NCI-H510A treated with DMSO at 0.1 percent for 48 hours (cell line): ENCODE results near the gene ASCC3.
"Not testable (repeated sequence)": the region's sequence is repeated elsewhere in the genome, so short reads cannot be mapped to it uniquely, and the experiment has no call there.

Experiments used
- DNase-seq: peaks from one replicate; lab custom pipeline; 2025; lab: John Stamatoyannopoulos, UW

ASCC3 gene

DNA sequence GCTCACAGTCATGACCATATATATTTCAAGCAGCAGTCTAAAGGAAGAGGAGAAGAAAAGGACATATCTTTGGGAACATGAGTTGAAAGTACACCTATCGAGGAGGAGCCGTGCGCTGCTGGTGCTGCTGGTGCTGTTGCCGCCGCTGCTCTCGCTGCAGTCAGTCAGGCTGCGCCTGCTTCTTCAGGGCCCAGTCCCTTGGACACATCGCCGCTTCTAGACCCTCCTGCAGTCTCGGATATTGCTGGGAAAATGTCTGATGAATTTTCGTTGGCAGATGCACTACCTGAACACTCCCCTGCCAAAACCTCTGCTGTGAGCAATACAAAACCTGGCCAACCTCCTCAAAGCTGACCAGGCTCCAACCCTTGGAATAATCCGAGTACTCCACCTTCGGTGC, 8.2 kb upstream of the ASCC3 start:
- no peak for DNase-seq

DNA sequence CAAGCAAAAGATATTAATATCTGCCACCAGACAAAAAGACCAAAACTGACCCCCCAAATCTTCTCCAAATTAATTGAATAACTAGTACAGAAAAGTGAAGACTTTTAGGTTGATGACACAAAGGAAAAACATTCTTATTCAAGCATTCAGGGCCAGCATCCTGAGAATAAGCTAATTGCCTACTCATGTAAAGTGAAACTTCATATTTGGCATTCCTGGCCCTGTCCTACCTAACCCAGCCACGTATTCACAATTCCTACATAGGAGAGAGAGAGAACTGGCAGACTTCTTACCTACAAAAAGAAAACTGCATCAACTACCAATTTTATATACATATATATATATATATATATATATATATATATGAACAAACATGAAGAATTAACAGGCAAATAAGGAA, 4.9 kb upstream of the ASCC3 start:
- no peak for DNase-seq

DNA sequence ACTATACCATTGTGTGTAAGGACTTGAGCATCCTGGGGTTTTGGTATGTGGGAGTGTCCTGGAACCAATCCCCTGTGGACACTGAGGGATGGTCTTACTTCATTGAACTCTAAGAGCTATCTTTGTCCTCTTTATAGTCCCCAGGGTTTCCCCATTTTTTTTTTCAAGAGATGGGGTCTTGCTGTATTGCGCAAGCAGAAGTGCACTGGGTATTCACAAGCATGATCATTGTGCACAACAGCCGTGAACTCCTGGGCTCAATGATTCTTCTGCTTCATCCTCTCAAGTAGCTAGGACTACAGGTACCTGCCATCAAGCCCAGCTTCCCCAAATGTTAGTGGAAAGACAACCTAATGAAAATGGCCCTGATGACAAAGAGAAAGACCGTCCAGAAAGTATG, 2.2 kb upstream of the ASCC3 start:
- DNase-seq, result no peak

DNA sequence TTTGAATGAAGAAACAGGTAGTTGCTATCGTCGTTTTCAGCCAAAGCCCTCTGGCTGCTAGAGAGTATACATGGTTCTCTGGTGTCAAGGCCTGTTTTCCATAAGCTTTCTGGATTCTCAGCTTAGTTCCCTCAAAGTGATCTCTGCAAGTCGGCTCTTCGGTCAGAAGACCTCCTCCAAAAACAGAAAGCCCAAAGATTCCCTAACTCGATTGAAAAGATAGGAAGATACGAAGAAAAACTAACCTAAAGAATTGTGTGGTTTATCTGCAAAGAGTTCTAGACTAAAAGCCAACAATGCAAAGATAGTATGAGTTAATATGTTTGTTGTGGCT, 545 bp upstream of the ASCC3 start:
- DNase-seq, result peak; percentile 56

DNA sequence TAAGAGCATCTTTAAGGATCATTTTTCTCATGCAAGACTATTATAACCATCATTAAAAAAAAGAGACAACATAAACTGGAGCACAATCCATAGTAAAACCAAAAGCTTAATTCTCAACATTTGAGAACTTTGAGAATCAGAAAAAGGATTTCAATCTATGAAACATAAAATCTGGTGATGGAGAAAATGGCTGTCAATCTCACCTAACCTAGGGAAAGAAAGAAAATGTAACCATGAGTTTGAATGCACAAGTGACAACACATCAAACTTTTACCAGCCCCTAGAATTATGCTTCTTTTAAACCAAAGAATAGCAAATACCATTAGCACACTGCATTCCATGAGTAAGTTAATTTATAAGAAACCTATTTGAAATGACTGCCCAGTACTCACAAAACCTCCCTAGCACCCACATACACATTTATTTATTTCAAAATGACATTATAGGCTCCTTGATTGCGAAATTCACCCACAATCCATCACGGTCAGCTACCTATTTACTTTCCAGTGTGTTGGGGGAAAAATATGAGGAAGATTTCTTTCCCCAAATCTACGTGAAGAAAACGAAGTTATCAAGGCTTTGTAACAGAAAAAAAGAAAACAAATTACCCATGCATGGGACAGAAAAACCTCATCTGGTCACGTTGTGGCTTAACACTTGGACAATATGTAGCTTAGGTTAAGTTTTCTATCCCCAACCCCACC, 828 bp downstream of the ASCC3 start:
- DNase-seq, result no peak

DNA sequence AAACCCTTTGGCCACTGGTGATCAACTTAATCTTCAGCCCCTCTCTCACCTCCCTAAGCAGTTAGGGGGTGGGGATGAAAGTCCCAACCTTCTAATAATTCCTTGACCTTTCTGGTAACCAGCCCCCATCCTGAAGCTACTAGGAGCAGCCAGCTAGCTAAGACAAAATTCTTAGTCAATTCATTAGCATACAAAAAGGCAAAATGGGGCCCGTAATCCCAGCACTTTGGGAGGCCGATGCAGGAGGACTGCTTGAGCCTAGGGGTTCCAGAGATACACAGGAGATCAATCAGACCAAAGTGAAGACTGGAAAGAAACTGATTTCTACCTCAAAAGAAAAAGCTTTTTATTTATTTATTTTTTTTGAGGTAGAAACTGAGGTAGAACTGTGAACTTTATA, 1.8 kb downstream of the ASCC3 start:
- no peak for DNase-seq

DNA sequence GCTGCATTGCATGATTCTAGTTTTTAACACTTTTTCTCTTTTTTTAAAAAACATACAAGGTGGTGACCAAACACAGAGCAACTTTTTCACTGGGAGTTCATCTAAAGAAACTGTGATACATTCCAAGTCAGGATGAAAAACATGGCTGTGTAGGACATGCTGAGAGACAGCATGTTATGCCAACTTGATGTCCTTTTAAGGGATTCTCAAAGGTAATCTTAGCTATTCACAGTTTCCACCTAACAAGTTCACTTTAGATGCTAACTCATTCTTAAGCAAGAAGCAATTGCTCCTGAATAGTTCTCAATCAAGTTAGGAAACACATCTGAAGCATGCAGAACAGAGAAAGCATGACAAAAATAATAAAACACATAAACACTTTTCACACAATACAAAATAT, 3.3 kb downstream of the ASCC3 start:
- DNase-seq, result no peak

DNA sequence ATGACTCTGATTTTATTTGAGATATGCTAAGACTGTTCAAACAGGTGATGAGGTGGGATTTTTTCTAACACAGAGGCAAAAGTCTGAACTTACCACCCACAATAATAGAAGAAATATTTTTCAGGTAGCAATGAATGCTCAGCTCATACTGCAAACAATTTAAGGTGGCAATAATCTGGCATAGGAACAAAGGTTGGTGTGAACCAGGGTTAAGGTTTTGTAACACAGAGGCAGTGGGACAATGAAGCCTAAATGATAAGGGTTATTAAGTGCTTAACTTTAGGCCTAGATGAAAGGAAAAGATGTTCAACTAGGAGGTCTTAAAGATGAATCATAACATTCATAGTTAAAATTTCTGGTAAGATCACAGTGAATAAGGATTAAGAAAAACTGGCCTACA, 4.9 kb downstream of the ASCC3 start:
- DNase-seq, result no peak

DNA sequence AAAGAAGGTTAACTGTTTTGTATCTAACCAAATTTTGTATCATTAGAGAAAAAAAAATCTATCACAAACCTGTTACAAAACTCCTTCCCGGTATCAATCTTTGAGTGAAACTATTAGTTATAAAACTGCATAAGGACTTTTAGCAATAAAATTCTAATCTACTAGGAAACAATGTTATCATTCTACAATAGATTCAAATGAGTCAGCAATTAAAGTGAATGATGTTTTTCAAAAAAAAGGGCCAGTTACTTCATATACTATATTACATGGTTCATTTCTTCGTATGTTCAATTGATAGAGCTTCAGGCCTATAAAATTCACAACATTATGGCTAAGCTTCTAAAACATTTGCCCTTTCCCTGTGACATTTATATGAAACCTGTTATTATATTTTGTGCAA, 15.6 kb downstream of the ASCC3 start:
- no peak for DNase-seq

DNA sequence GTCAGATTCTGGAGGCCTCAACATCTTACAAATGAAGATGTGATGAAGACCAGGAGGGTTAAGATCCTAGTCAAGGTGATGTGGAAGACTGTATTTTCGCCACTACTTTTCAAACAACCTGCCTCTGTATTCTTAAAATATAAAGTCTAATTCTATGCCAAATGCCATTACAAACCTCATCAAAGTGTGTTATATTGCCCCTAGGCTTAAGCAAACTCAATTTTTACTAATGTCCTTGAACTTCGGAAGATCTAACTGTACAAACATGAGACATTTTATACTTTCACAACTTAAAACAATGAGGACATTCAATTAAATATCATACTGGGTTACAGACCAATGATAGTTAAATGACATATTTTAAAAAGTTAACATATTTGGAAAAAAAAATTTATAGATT, 19.1 kb downstream of the ASCC3 start:
- no peak for DNase-seq

DNA sequence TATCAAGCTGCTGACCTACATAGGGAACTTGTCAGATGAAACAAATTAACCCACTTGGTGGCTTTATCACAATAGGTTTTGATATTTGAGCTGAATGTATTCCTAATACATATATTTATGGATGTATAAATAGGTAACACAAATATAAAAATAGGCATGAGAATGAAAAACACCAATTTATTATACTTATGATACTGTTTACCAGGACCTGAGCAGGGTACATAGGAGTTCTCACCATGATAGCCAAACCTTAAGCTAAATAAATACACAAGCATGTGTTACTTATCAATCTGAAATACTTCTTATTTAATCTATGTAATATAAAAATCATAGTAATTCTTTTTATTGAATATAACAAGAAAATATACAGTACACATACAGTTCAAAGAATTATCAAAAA, 25.0 kb downstream of the ASCC3 start:
- no peak for DNase-seq

DNA sequence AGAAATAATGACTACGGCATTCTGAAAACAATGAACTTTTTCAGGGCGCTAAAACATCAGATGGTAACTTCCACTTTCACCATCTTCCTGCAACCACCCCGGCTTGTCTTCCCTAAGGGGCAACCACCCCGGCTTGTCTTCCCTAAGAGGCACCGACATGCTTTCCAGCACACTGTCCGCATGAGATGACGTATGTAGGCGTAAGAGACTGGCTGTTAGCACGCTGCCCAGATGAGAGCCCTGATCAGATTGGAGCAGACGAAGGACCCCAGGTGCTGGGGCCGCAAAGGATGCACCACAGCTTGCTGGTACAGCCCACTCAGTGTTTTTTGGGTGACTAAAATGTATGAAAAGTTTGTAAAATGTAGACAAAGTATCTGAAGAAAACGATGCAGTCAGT, 29.3 kb downstream of the ASCC3 start:
- no peak for DNase-seq

DNA sequence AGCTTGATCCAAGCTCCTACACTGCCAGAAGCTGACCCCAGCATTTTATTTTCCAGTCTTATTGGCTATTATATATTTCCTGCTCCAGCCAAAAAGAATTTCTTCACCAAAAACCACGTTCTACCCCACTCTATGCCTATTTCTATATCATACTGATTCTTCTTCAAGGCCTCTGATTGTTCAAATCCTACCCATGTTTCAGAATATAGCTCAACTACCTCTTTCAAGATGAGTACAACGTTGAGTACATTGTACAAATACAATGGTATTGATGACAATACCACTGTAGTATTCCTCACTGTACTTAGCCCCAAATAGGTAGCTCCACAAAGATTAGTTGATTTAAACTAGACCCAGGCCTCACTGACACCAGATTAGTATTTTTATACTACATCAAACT, 31.0 kb downstream of the ASCC3 start:
- no peak for DNase-seq

DNA sequence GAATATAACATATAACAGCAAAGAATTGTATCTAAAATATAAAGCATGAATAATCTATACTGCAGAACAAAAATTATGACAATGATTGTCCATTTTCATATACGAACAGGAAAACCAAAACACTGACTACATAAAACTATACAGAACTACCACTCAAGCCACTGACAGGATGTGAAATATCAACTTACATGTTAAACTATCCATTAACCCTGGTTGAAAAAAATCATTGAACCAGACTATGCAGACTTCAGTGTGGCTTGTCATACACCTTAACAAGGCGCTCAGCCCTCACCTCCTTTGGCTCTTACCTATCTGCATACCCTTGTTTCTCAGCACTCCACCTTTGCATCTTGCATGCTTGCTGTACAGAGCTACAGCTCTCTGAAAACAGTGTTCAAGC, 34.9 kb downstream of the ASCC3 start:
- DNase-seq, result peak; percentile 31

DNA sequence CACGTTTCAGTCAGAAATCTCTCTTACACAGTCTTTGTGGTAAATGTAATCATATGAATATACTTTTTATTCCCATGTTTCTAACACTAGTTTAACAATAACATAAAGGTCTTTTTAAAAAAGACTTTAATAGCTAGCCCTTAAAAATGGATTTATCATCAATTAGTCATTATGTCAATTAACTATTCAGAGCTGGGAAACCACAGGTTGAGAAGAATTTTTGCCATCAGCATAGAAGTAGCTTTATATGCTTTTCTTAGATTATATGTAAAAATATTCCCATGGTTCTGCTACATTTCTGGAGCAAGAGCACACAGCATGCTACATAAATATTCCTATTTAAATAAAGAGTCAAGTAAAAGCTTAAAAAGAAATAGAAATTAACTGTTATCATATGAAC, 35.5 kb downstream of the ASCC3 start:
- DNase-seq, result no peak

DNA sequence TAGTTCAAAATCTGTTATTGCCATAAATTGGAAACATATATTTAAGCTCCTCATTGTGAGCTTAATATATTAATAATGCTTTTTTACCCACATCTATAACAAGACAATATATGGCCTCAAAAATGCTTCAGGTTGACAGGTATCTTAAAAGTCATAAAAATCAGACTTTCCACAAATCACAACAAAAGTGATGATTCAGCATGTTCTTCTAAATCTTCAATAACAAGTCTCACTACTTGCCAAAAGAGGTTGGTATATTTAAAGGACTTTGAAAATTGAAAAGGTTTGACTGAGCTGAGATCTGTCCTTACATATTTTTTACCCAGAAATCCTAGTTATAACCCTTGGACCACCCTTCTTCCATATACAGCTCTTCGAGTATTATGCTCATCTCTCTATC, 41.7 kb downstream of the ASCC3 start:
- no peak for DNase-seq

DNA sequence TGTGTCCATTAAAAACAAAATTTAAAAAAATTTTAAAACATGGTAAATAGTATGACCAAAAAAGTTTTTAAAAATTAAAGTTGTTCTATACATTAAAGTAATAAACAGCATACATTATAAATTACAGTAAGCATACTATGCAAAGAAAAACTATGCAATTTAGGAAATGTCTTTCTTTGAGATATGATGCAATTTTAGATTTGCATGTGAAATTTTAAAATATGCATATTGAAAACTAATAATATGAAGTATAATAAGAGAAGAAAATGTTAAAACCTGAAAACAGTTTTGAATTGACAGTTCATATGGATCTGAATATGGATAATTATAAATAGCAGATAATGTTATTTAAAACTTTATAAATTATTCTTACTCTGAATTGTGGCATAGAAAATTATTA, 43.1 kb downstream of the ASCC3 start:
- no peak for DNase-seq

DNA sequence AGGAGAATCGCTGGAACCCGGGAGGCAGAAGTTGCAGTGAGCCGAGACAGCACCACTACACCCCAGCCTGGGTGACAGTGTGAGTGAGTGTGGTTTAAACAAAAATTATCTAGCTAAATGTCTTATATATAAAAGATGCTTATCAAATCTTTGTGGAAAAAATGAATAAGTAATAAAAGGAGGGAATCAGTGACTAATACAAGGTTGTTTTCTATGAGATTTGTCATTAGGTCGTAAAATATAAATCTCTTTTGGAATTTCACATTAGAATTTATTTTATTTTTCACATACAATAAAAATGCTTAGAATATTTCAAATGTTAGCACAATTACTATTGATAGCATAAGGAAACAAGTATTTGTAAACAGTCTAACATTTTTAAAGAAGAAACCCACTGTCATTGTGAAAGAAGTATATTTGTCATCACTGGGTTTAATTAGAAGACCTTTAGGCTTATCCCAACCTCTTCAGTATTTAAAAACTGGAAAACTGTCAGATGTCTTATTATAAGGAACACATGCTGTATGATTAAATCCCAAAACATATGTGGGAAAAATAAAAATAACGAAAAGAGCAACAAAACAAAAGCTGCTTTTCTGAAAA, 47.1 kb downstream of the ASCC3 start:
- no peak for DNase-seq

DNA sequence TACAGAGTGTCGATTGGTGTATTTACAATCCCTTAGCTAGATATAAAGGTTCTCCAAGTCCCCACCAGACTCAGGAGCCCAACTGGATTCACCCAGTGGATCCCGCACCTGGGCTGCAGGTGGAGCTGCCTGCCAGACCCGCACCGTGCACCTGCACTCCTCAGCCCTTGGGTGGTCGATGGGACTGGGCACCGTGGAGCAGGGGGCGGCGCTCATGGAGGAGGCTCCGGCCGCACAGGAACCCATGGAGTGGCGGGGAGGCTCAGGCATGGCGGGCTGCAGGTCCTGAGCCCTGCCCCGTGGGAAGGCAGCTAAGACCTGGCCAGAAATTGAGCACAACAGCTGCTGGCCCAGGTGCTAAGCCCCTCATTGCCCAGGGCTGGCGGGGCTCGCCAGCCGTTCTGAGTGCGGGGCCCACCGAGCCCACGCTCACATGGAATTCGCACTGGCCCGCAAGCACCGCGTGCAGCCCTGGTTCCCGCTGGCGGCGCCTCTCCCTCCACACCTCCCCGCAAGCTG, 52.0 kb downstream of the ASCC3 start:
- DNase-seq, result not testable (repeated sequence)

DNA sequence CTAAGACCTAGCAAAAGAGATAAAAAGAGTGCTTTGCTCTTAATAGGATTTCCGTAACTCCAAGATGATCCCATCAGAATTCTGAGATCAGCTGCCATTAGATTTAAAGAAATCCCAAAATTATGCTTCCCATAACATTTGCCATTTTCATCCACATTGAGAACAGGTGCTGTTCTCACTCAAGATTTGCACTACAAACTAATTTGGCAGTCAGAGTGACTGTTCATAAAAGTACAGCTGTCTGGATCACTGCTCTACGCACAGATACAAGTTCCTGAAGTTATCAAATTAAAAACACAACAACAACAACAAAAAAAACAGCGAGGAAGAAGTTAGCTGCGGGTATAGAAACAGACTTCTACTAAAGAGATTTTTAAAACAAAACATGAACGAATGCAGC, 58.1 kb downstream of the ASCC3 start:
- DNase-seq, result no peak

DNA sequence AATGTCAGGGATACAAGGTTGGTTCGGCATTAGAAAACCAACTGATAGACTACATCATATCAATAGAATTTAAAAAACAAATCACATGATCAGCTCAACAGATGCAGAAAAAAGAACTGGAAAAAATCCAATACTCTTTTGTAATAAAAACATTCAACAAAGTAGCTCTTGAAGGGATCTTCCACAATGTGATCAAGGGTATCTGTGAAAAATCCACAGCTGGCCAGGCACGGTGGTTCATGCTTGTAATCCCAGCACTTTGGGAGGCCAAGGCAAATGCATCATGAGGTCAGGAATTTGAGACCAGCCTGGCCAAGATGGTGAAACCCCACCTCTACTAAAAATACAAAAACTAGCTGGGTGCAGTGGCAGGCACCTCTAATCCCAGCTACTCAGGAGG, 63.1 kb downstream of the ASCC3 start:
- DNase-seq, result no peak

DNA sequence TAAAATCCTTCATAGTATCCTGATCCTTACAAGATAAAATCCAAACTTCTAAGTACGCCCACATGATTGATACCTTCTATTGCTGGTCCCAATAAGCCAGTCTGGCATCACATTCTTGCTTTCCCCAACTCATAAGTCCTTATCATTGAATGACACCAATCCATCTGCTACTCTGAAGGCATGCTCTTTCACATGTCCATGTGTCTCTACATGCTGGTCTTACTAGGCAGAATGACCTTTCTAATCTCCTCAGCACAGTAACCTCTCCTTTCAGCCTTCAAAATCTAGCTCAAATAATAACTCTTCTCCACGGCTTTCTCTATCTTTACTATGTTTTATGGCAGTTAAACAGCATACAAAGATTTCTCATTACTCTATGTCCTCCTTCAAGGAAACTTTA, 71.1 kb downstream of the ASCC3 start:
- no peak for DNase-seq

DNA sequence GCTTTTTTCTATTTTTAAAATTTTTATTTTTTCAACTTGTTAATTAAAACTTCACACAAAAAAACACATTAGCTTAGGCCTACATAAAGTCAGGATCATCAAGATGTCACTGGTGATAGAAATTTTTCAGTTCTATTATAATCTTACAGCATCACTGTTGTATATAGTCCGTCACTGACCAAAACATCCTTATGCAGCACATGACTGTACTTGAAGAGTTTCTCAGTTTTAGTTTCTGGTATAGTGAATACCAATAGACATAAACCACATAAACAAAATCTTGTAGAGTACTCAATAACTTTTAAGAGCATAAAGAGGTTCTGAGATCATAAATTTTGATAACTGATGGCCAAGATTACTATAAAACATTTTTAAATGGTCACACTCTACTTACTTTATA, 71.8 kb downstream of the ASCC3 start:
- no peak for DNase-seq

DNA sequence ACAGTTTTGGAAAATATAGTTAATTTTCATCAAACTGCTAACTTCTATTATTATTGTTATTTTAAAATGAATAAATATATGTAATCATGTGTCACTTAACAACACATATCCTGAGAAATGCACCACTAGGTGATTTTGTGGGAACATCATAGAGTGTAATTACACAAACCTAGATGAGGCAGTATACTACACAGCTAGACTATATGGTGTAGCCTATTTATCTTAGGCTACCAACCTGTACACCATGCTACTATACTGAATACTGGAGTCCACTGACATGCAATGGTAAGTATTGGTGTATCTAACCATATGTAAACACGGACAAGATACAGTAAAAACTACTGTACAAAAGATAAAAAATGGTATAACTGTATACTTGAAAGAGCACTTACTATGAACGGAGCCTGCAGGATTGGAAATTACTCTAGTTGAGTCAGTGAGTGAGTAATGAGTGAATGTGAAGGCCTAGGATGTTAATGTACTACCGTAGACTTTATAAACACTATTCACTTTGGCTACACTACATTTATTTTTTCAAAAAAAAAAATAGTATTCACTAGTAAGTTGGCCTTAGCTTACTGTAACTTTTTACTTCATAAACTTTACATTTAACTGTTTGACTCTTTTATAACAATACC, 72.4 kb downstream of the ASCC3 start:
- DNase-seq, result no peak
